Mucosa of stomach (tissue), 1 donor: ENCODE results near the gene ZFC3H1.

ENCODE experiments used
- H3K27me3 ChIP-seq: one replicate; pipeline ENCODE4 v1.7.0; 2013; ENCODE audit warnings: mild to moderate bottlenecking, low read length; ENCODE audit not compliant: control insufficient read depth, insufficient read depth
- H3K36me3 ChIP-seq: one replicate; pipeline ENCODE4 v1.7.0; 2013; ENCODE audit warnings: low read length; ENCODE audit not compliant: control insufficient read depth, insufficient read depth
- H3K4me1 ChIP-seq: one replicate; pipeline ENCODE4 v1.7.0; 2013; ENCODE audit warnings: mild to moderate bottlenecking, low read length; ENCODE audit not compliant: control insufficient read depth, insufficient read depth
- H3K4me3 ChIP-seq: one replicate; pipeline ENCODE4 v1.7.0; 2013; ENCODE audit warnings: low read length
- H3K9ac ChIP-seq: one replicate; pipeline ENCODE4 v1.7.0; 2013; ENCODE audit warnings: mild to moderate bottlenecking, low read length, moderate library complexity
- H3K9me3 ChIP-seq: one replicate; pipeline ENCODE4 v1.7.0; 2013; ENCODE audit warnings: mild to moderate bottlenecking, low read length, moderate library complexity; ENCODE audit not compliant: control insufficient read depth
- donor health status: Pancreatic carcinoma.

Gene ZFC3H1

GRCh38 chr12:71621938-71622337, 41.7 kb downstream of the ZFC3H1 start:
- no peaks in the 10 kb centered on the region for H3K4me1 ChIP-seq
- H3K27me3 ChIP-seq, result no peaks in the 10 kb centered on the region
- H3K9ac ChIP-seq, result no peak overlapping the region
- H3K4me3 ChIP-seq, result no peak overlapping the region
- H3K36me3 ChIP-seq, result no peaks in the 10 kb centered on the region
- H3K9me3 ChIP-seq, result no peaks in the 10 kb centered on the region

GRCh38 chr12:71610031-71610795, 53.4 kb downstream of the ZFC3H1 start:
- Histone ChIP-seq H3K4me3 (no peak overlapping the region), H3K27me3 (no peaks in the 10 kb centered on the region), H3K9me3 (no peaks in the 10 kb centered on the region), H3K4me1 (no peaks in the 10 kb centered on the region), H3K9ac (no peak overlapping the region), H3K36me3 (peaks cover 3% of the 10 kb centered on the region)

- H3K4me1 ChIP-seq, result no peaks in the 10 kb centered on the region
- H3K27me3 ChIP-seq, result no peaks in the 10 kb centered on the region
- no peaks in the 10 kb centered on the region for H3K9me3 ChIP-seq
- H3K36me3 ChIP-seq, result no peaks in the 10 kb centered on the region
- no peak overlapping the region for H3K4me3 ChIP-seq
- no peak overlapping the region for H3K9ac ChIP-seq
Measured at GRCh38 chr12:71607494-71608330, 55.9 kb downstream of the ZFC3H1 start.

- Histone ChIP-seq H3K27me3 (no peaks in the 10 kb centered on the region), H3K36me3 (no peaks in the 10 kb centered on the region), H3K4me1 (no peaks in the 10 kb centered on the region), H3K4me3 (no peak overlapping the region), H3K9ac (no peak overlapping the region), H3K9me3 (no peaks in the 10 kb centered on the region)
Measured at GRCh38 chr12:71605039-71605438, 58.6 kb downstream of the ZFC3H1 start.

DNA sequence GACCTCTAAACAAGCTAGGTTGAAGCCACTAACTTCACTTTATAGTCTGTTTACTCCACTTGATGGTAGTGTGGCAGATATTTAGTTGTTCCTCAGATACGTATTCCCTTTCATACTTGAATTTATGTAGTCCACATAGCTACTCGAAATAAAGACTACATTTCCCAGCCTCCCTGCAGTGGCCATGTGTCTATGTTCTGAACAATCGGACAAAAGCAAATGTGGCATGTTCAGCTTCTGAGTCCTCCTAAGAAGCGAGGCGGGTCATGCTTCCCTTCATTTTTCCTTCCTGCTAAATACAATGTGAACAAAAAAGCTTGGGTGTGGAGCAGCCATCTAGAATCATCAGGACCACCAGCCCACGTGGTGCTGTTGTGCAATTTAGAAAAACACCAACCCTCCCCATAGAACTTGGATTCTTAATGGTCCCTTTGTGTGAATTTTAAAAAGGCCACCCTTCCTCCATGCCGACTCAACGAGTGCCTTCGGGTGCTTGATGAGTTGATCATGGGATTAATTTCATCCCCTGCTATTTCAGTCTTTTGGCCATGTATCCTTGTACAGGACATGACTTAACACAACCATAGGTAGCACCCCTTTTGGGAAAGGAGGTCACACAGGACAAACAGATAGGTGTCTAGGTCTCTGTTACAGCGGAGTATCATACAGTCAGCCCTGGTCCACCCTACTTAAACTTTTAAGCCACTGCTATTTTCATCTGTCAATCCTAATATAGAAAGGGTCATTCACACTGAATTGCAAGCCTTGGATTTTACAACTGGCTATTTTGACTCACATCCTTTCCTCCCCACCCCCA, 60.7 kb downstream of the ZFC3H1 start:
- no peaks in the 10 kb centered on the region for H3K36me3 ChIP-seq
- H3K4me3 ChIP-seq, result no peak overlapping the region
- H3K9ac ChIP-seq, result no peak overlapping the region
- no peaks in the 10 kb centered on the region for H3K4me1 ChIP-seq
- H3K27me3 ChIP-seq, result no peaks in the 10 kb centered on the region
- no peaks in the 10 kb centered on the region for H3K9me3 ChIP-seq

DNA sequence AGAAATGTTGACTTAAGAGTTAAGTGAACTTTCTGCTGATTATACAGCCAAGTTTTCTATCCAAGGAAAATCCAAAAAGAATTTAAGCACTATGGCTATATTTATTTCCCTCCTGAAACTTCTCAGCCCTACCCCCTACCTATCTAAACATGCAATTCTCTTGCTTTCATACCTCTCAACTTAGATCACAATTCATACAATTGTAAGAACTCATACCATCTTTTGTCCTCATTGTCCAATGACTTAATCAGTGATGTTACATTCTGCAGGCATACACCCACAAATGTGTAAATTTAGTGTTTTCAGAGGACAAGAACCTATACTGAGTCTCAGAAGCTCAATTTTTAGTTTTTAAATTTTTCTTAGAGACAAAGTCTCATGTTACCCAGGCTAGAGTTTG, 62.1 kb downstream of the ZFC3H1 start:
- H3K9ac ChIP-seq, result no peak overlapping the region
- no peak overlapping the region for H3K4me3 ChIP-seq
- no peaks in the 10 kb centered on the region for H3K9me3 ChIP-seq
- H3K27me3 ChIP-seq, result no peaks in the 10 kb centered on the region
- no peaks in the 10 kb centered on the region for H3K36me3 ChIP-seq
- no peaks in the 10 kb centered on the region for H3K4me1 ChIP-seq

- Histone ChIP-seq H3K4me3 (no peak overlapping the region), H3K27me3 (no peaks in the 10 kb centered on the region), H3K36me3 (no peaks in the 10 kb centered on the region), H3K9me3 (no peaks in the 10 kb centered on the region), H3K9ac (no peak overlapping the region), H3K4me1 (no peaks in the 10 kb centered on the region)
Measured at GRCh38 chr12:71599210-71599609, 64.4 kb downstream of the ZFC3H1 start.

GRCh38 chr12:71594214-71594948, 69.3 kb downstream of the ZFC3H1 start:
- Histone ChIP-seq H3K4me3 (no peak overlapping the region), H3K9ac (no peak overlapping the region), H3K4me1 (no peaks in the 10 kb centered on the region), H3K36me3 (no peaks in the 10 kb centered on the region), H3K27me3 (peaks cover 5% of the 10 kb centered on the region), H3K9me3 (no peaks in the 10 kb centered on the region)

DNA sequence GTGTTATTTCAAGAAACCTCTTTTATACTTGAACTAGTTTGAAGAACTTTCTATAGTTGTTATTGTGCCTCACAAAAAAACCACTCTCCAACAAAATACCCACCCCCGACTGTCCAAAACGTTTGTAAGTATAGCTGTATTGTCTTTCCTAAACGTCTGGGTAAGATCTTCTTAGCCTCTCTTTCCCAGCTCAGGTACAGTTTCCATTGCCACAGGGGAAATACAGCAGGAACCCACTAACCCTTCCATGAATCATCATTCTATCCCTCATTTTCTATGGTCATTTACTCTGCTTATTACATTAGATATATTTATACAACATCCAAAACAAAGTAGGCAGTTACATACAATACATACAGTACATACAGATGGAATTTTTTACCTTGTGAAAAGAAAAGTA, 70.8 kb downstream of the ZFC3H1 start:
- Histone ChIP-seq H3K4me3 (no peak overlapping the region), H3K4me1 (no peaks in the 10 kb centered on the region), H3K9me3 (no peaks in the 10 kb centered on the region), H3K9ac (no peak overlapping the region), H3K36me3 (no peaks in the 10 kb centered on the region), H3K27me3 (peaks cover 5% of the 10 kb centered on the region)

- no peaks in the 10 kb centered on the region for H3K36me3 ChIP-seq
- peaks cover 5% of the 10 kb centered on the region for H3K27me3 ChIP-seq
- H3K9ac ChIP-seq, result no peak overlapping the region
- H3K4me1 ChIP-seq, result no peaks in the 10 kb centered on the region
- no peak overlapping the region for H3K4me3 ChIP-seq
- H3K9me3 ChIP-seq, result no peaks in the 10 kb centered on the region
Measured at GRCh38 chr12:71591601-71592000, 72.0 kb downstream of the ZFC3H1 start.

DNA sequence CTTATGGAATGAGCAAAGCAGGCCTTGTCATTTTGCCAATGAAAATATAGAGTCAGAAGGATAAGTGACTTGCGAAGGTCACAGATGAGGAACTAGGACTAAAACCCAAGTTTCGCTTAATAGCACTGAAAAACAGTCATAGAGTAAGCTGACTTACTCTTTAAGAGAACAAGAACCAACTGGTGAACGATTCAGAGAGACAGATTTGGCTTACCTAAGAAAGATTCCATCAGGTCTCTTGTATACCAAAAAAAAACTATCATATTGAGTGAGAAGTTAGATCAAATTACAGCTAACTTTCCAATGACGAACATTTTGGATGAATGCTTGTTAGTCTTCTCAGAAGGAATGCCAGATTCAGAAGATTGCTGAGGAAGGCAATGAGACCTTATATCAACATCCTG, 74.2 kb downstream of the ZFC3H1 start:
- Histone ChIP-seq H3K9ac (no peak overlapping the region), H3K27me3 (peaks cover 5% of the 10 kb centered on the region), H3K4me3 (no peak overlapping the region), H3K9me3 (no peaks in the 10 kb centered on the region), H3K36me3 (no peaks in the 10 kb centered on the region), H3K4me1 (no peaks in the 10 kb centered on the region)
